Activated CD4-positive, alpha-beta T cell treated with anti-CD3 and anti-CD28 coated beads for 36 hours (primary cell): ENCODE data around the gene CARD11. TPM values are rescaled to one million over a fixed set of nuclear protein-coding genes. Genes with fewer than 3 reads are reported as not detected.

ENCODE experiments used
- ATAC-seq: fragments of 200-7000 bp; cut with Tn5 transposase; one replicate; pipeline ENCODE4 v1.10.0; 2021; ENCODE audit warnings: mild to moderate bottlenecking, moderate library complexity
- CTCF ChIA-PET: fragments of 350-600 bp; sonication (Branson Sonifier 250); formaldehyde crosslinking; loops from one replicate; lab custom pipeline; 2021; ENCODE audit warnings: antibody characterized with exemption; lab: Charles Lee
- POLR2A ChIA-PET: fragments of 350-600 bp; sonication (Branson Sonifier 250); formaldehyde crosslinking; loops from one replicate; lab custom pipeline; 2021; ENCODE audit warnings: antibody characterized with exemption, inconsistent platforms; lab: Charles Lee
- DNase-seq: peaks from one replicate; pipeline ENCODE4 v3.0.0-alpha.2; 2020
- H3K27ac Mint-ChIP-seq: one replicate; pipeline ENCODE4 v1.8.0; 2021; ENCODE audit warnings: mixed read lengths
- H3K27me3 Mint-ChIP-seq: one replicate; pipeline ENCODE4 v1.8.0; 2021; ENCODE audit warnings: mixed read lengths
- H3K36me3 Mint-ChIP-seq: one replicate; pipeline ENCODE4 v1.8.0; 2021; ENCODE audit warnings: low read depth, mixed read lengths
- H3K4me1 Mint-ChIP-seq: one replicate; pipeline ENCODE4 v1.8.0; 2021; ENCODE audit warnings: mixed read lengths
- H3K4me3 Mint-ChIP-seq: one replicate; pipeline ENCODE4 v1.8.0; 2021; ENCODE audit warnings: mild to moderate bottlenecking, moderate library complexity, mixed read lengths
- H3K9me3 Mint-ChIP-seq: one replicate; pipeline ENCODE4 v1.8.0; 2021; ENCODE audit warnings: low read depth, mixed read lengths
- intact Hi-C, 2 experiments: fragments of 100-400 bp; cut with DNase I in 1 of 2; cut with micrococcal nuclease in 1 of 2; formaldehyde crosslinking; loops; one replicate each; pipeline versions ENCODE4 v1.14.2 to v1.15.1; 2022 to 2024; cut with DNase I, micrococcal nuclease
- total RNA-seq, 2 experiments: library from RNA; stranded (reverse); gene quantifications; one replicate each; pipeline ENCODE4 v1.2.3, GENCODE V29; 2021

The CARD11 gene
- total RNA-seq, 2 experiments from 2014 or later, result 108 to 118 TPM

DNA sequence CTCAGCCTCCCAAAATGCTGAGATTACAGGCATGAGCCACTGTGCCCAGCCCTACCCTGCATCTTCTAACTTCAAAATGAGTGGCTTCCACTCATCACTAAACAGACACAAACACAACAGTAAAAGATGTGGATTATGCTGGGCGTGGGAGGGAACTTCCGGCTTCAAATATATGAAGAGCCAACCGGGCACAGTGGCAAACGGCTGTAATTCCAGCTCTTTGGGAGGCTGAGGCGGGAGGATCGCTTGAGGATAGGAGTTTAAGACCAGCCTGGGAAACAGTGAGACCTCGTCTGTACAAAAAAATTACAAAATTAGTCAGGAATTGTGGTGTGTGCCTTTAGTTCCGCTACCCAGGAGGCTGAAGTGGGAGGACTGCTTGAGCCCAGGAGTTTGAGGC is 107.4 kb downstream of the CARD11 start:
- H3K4me3 Mint-ChIP-seq, result no peak overlapping the region
- POLR2A ChIA-PET, result interaction anchor here (0.6 kb wide), 1 partner anchor 21 kb away, joined by 3 read pairs; no protein-coding TSS in a partner anchor
- DNase-seq (no peak), ATAC-seq (no peak)
- H3K27me3 Mint-ChIP-seq, result no peaks in the 10 kb centered on the region
- no peaks in the 10 kb centered on the region for H3K9me3 Mint-ChIP-seq
- intact Hi-C loops, result no loop called here
- peaks cover 25% of the 10 kb centered on the region for H3K4me1 Mint-ChIP-seq
- H3K36me3 Mint-ChIP-seq, result peaks cover 69% of the 10 kb centered on the region
- H3K27ac Mint-ChIP-seq, result no peak overlapping the region
- CTCF ChIA-PET, result interaction anchor here (0.5 kb wide), 1 partner anchor 151 kb away, joined by 3 read pairs; no protein-coding TSS in a partner anchor

- no peaks in the 10 kb centered on the region for H3K27me3 Mint-ChIP-seq
- H3K4me1 Mint-ChIP-seq, result peaks cover 25% of the 10 kb centered on the region
- no peaks in the 10 kb centered on the region for H3K9me3 Mint-ChIP-seq
- no peak overlapping the region for H3K4me3 Mint-ChIP-seq
- peak overlapping the region; percentile 100 for H3K27ac Mint-ChIP-seq
- no peak for DNase-seq
- peaks cover 62% of the 10 kb centered on the region for H3K36me3 Mint-ChIP-seq
- intact Hi-C loops, result loop anchor here (1.0 to 2.0 kb wide), 8 partner anchors 21 to 218 kb away; partner anchors contain the start of gene CARD11 (in 1 of the 2)
- no peak for ATAC-seq
- ChIA-PET POLR2A (interaction anchor here (0.6 to 1.1 kb wide), 3 partner anchors 41 to 157 kb away, joined by 4 to 10 read pairs (median 5); no protein-coding TSS in a partner anchor), CTCF (interaction anchor here (0.7 to 0.9 kb wide), 4 partner anchors 12 to 134 kb away, joined by 3 to 5 read pairs (median 3); no protein-coding TSS in a partner anchor)
Observed at GRCh38 chr7:2934984-2935740, 108.5 kb downstream of the CARD11 start.

GRCh38 chr7:2934211-2934731 is 109.4 kb downstream of the CARD11 start:
- Mint-ChIP-seq H3K9me3 (no peaks in the 10 kb centered on the region), H3K4me3 (peak overlapping the region; percentile 43), H3K36me3 (peaks cover 57% of the 10 kb centered on the region), H3K27me3 (no peaks in the 10 kb centered on the region), H3K4me1 (peaks cover 20% of the 10 kb centered on the region), H3K27ac (peak overlapping the region; percentile 100)
- intact Hi-C loops, result loop anchor here (1.0 to 2.0 kb wide), 8 partner anchors 22 to 219 kb away; partner anchors contain the start of gene CARD11 (in 1 of the 2)
- ChIA-PET CTCF (interaction anchor here (0.7 to 1.0 kb wide), 10 partner anchors 9 to 54 kb away, joined by 3 to 7 read pairs (median 4); no protein-coding TSS in a partner anchor), POLR2A (interaction anchor here (0.6 to 1.1 kb wide), 6 partner anchors 12 to 528 kb away, joined by 3 to 10 read pairs (median 4); no protein-coding TSS in a partner anchor)
- DNase-seq, result peak; percentile 82
- ATAC-seq, result peak; percentile 98

- H3K9me3 Mint-ChIP-seq, result no peaks in the 10 kb centered on the region
- CTCF ChIA-PET, result interaction anchor here (0.6 kb wide), 1 partner anchor 174 kb away, joined by 4 read pairs; no protein-coding TSS in a partner anchor
- H3K36me3 Mint-ChIP-seq, result peaks cover 52% of the 10 kb centered on the region
- no peak overlapping the region for H3K4me3 Mint-ChIP-seq
- POLR2A ChIA-PET, result interaction anchor here (0.6 to 0.7 kb wide), 2 partner anchors 40 to 234 kb away, joined by 3 read pairs; no protein-coding TSS in a partner anchor
- ATAC-seq (no peak), DNase-seq (no peak)
- peaks cover 20% of the 10 kb centered on the region for H3K4me1 Mint-ChIP-seq
- intact Hi-C loops, result no loop called here
- no peaks in the 10 kb centered on the region for H3K27me3 Mint-ChIP-seq
- peak overlapping the region; percentile 67 for H3K27ac Mint-ChIP-seq
Observed at GRCh38 chr7:2932402-2933251, 111.0 kb downstream of the CARD11 start.

DNA sequence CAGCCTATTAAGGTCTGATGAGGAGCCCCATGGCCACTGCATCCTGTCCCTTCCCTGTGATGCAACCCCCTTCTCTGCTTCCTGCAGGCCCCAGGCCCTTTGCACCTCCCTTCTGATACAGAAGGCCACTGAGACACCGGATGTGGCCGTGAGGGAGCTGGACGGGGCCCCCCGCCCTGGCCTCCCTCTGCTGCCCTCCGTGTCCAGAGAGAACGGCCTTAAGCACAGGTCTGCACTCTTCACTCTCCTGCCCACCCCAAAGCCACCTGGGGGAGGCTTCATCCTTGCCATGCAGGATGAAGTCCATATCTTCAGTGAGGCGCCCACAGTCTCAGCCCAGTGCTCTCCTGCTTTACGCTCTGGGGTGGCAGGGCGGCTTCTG is 112.6 kb downstream of the CARD11 start:
- H3K4me1 Mint-ChIP-seq, result peaks cover 20% of the 10 kb centered on the region
- H3K27me3 Mint-ChIP-seq, result no peaks in the 10 kb centered on the region
- peak overlapping the region; percentile 37 for H3K27ac Mint-ChIP-seq
- no peak for DNase-seq
- H3K9me3 Mint-ChIP-seq, result no peaks in the 10 kb centered on the region
- peaks cover 50% of the 10 kb centered on the region for H3K36me3 Mint-ChIP-seq
- intact Hi-C loops, result no loop called here
- no peak overlapping the region for H3K4me3 Mint-ChIP-seq
- ChIA-PET CTCF (no interaction called here), POLR2A (no interaction called here)
- no peak for ATAC-seq

- no peak overlapping the region for H3K27ac Mint-ChIP-seq
- ATAC-seq, result no peak
- POLR2A ChIA-PET, result no interaction called here
Observed at GRCh38 chr7:2930310-2931033, 113.2 kb downstream of the CARD11 start.

DNA sequence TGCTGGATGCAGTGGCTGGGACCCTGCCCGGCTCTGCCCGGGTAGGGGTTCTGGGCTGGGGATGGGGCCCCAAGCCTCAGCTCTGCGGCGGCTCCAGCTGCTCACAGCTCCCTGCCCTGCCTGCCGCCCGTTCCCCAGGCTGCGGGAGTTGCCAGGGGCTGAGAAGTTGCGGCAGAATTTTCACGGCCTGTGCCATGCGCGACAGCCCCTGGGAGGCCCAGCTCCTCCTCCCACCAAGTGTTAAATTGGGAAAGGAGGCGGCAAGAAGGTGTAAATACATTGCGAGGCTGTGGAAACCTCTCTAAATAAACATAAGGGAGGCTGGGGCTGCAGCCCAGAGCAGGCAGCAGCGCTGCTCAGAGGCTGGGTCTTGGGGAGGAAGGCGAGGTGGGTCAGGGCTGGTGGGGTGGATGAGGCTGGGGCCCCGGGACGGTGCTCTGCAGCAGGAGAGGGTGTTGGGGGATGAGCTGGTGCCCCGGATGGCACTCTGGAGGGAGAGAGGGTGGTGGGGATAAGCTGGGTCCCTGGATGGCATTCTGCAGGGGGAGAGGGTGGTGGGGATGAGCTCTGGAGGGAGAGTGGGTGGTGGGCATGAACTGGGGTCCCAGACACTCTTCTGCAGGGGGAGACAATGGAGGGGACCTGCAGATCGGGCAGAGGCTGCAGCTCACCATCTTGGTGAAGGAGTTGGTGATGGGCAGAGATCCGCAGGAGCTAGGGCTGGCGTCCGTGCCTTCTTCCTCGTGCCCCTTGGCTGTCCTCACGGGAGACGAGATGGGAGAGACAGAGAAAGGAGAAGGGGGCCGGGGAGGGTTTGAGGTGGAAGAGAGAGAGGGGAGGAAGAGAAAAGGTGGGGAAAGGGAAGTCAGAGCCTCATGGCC is 114.1 kb downstream of the CARD11 start:
- no peak for DNase-seq
- Mint-ChIP-seq H3K36me3 (peaks cover 46% of the 10 kb centered on the region), H3K9me3 (no peaks in the 10 kb centered on the region), H3K4me1 (peaks cover 16% of the 10 kb centered on the region), H3K27ac (no peak overlapping the region), H3K27me3 (no peaks in the 10 kb centered on the region), H3K4me3 (no peak overlapping the region)
- no peak for ATAC-seq
- ChIA-PET CTCF (interaction anchor here (0.7 kb wide), 2 partner anchors 40 to 335 kb away, joined by 3 read pairs; no protein-coding TSS in a partner anchor), POLR2A (interaction anchor here (0.6 kb wide), 1 partner anchor 38 kb away, joined by 3 read pairs; no protein-coding TSS in a partner anchor)
- intact Hi-C loops, result no loop called here

More at GRCh38 chr7:2930310-2931033, 113.2 kb downstream of the CARD11 start:
- no peak overlapping the region for H3K4me3 Mint-ChIP-seq
- intact Hi-C loops, result no loop called here
- no peak for DNase-seq
- H3K9me3 Mint-ChIP-seq, result no peaks in the 10 kb centered on the region
- CTCF ChIA-PET, result interaction anchor here (0.7 kb wide), 1 partner anchor 334 kb away, joined by 3 read pairs; no protein-coding TSS in a partner anchor
- H3K36me3 Mint-ChIP-seq, result peaks cover 50% of the 10 kb centered on the region
- H3K27me3 Mint-ChIP-seq, result no peaks in the 10 kb centered on the region
- H3K4me1 Mint-ChIP-seq, result peaks cover 20% of the 10 kb centered on the region

GRCh38 chr7:2928613-2929311 is 114.9 kb downstream of the CARD11 start:
- Mint-ChIP-seq H3K4me1 (peaks cover 8% of the 10 kb centered on the region), H3K27me3 (no peaks in the 10 kb centered on the region), H3K27ac (no peak overlapping the region), H3K4me3 (no peak overlapping the region), H3K36me3 (peaks cover 40% of the 10 kb centered on the region), H3K9me3 (no peaks in the 10 kb centered on the region)
- ATAC-seq (no peak), DNase-seq (no peak)
- intact Hi-C loops, result no loop called here
- ChIA-PET CTCF (interaction anchor here (0.7 kb wide), 1 partner anchor 40 kb away, joined by 3 read pairs; no protein-coding TSS in a partner anchor), POLR2A (no interaction called here)

DNA sequence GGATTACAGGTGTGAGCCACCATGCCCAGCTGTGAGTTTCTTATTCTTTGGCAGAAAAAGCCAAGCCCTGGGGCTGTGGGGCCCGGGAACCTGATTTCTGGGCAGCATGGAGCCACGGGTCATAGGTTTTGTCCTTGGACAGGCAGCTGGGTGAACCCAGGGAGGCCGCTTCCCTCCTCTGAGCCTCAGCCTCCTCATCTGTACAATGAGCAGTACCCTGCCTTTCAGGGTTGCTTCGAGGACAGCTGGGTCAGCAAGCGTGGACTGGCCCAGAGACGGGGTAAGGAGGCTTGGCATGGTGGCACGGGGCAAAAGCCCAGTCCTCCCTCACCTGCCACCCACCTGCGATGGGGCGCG is 115.4 kb downstream of the CARD11 start:
- ChIA-PET CTCF (no interaction called here), POLR2A (no interaction called here)
- Mint-ChIP-seq H3K4me3 (no peak overlapping the region), H3K36me3 (peaks cover 40% of the 10 kb centered on the region), H3K4me1 (peaks cover 4% of the 10 kb centered on the region), H3K27ac (no peak overlapping the region), H3K27me3 (no peaks in the 10 kb centered on the region), H3K9me3 (no peaks in the 10 kb centered on the region)
- ATAC-seq, result no peak
- intact Hi-C loops, result no loop called here
- DNase-seq, result no peak
